GM19397 (cell line): ENCODE measurements around the gene SLC38A10.

Experiments
- ATAC-seq: cut with Tn5 transposase; IDR thresholded peaks from one replicate; pipeline ENCODE4 v1.9.1; 2021; ENCODE audit warnings: mild to moderate bottlenecking, moderate library complexity; ENCODE audit not compliant: unreplicated experiment

SLC38A10 gene

GRCh38 chr17:81331527-81332043, 36.5 kb upstream of the SLC38A10 start:
- no peak for ATAC-seq

- no peak for ATAC-seq
Measured at GRCh38 chr17:81330884-81331245, 35.8 kb upstream of the SLC38A10 start.

- ATAC-seq = no peak
Measured at GRCh38 chr17:81329927-81330883, 35.1 kb upstream of the SLC38A10 start.

GRCh38 chr17:81328978-81329926, 34.1 kb upstream of the SLC38A10 start:
- ATAC-seq = no peak

- no peak for ATAC-seq
Measured at GRCh38 chr17:81328489-81328888, 33.4 kb upstream of the SLC38A10 start.

- ATAC-seq = no peak
Measured at GRCh38 chr17:81325714-81326358, 30.7 kb upstream of the SLC38A10 start.

GRCh38 chr17:81324851-81325713, 30.0 kb upstream of the SLC38A10 start:
- ATAC-seq = no peak

GRCh38 chr17:81324177-81324850, 29.2 kb upstream of the SLC38A10 start:
- no peak for ATAC-seq

- no peak for ATAC-seq
Measured at GRCh38 chr17:81323411-81323868, 28.3 kb upstream of the SLC38A10 start.

GRCh38 chr17:81323083-81323369, 27.9 kb upstream of the SLC38A10 start:
- no peak for ATAC-seq

GRCh38 chr17:81322271-81323082, 27.4 kb upstream of the SLC38A10 start:
- no peak for ATAC-seq

- no peak for ATAC-seq
Measured at GRCh38 chr17:81317961-81318605, 23.0 kb upstream of the SLC38A10 start.

- ATAC-seq = no peak
Measured at GRCh38 chr17:81317530-81317821, 22.4 kb upstream of the SLC38A10 start.

- ATAC-seq = no peak
Measured at GRCh38 chr17:81315885-81316391, 20.8 kb upstream of the SLC38A10 start.

GRCh38 chr17:81315129-81315884, 20.2 kb upstream of the SLC38A10 start:
- ATAC-seq = no peak

- ATAC-seq = no peak
Measured at GRCh38 chr17:81314398-81315081, 19.4 kb upstream of the SLC38A10 start.
